ENCODE results near the gene ARHGAP30.

Gene ARHGAP30

DNA sequence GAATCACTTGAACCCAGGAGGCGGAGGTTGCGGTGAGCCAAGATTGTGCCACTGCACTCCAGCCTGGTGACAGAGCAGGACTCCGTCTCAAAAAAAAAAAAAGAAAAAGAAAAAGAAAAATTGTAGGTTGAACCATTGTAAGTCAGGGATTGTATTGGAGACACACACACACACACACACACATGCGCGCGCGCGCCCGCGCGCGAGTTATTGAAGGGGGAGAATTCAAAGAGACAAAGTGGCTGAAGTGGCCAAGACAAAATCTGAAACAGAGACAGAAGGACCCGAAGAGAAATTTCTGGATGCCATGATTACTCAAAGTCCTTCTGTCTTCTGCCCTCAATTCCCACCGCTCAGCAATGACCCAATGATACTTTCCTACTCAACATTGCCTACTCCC lies 24.8 kb upstream of the ARHGAP30 start:
- Histone ChIP-seq H3K9me3 (ENCODE audit: low read length) (no peaks in the 10 kb centered on the region), H3K79me2 (ENCODE audit: insufficient read depth, low read length) (no peaks in the 10 kb centered on the region), H4K20me1 (ENCODE audit: insufficient read depth, low read length) (no peaks in the 10 kb centered on the region), H3K4me1 (ENCODE audit: insufficient read depth, low read length, severe bottlenecking) (peaks cover 16% of the 10 kb centered on the region), H3K27ac (ENCODE audit: low read depth, low read length, poor library complexity, severe bottlenecking) (no peak overlapping the region), H3K4me3 (ENCODE audit: low read depth, low read length, poor library complexity, severe bottlenecking) (no peak overlapping the region), H3F3A (ENCODE audit: insufficient read depth, low read length) (no peaks in the 10 kb centered on the region), H3K9me2 (ENCODE audit: low read depth, low read length) (no peaks in the 10 kb centered on the region), H3K9ac (ENCODE audit: low read length) (no peak overlapping the region), H2AFZ (ENCODE audit: low read length) (no peak overlapping the region), H3K27me3 (ENCODE audit: insufficient read depth, low read length) (no peaks in the 10 kb centered on the region; the same call in 1 of the 2 replicates), H3K36me3 (ENCODE audit: insufficient read depth, low read length) (peaks cover 6% of the 10 kb centered on the region), H3K4me2 (ENCODE audit: low read length) (no peak overlapping the region)
- no peak for TF ChIP-seq EZH2 (IDR thresholded peaks at IDR 0.05; ENCODE audit: borderline replicate concordance, low read length)
- no peak for TF ChIP-seq CTCF (IDR thresholded peaks at IDR 0.05; ENCODE audit: low read length)

DNA sequence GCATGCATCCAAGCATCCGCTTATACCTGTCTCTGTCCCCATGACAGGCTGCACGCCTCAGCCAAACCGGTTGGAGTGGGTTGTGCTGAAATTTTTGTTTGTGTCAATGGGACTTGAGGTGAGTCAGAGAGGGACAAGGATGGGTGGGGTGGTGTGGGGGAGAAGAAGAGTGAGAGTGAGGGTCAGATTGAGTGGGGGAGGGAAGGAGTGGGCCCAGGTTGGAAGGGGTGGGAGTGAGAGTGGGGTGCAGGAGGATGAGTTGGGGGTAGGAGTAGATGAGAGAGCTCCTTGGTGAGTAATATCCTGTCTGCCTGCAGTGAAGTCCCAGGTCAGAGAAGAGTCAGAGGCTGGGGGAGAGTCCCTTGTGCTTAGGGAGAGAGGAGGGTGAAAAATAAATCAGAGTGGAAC lies 22.9 kb upstream of the ARHGAP30 start:
- Histone ChIP-seq H3K9me3 (ENCODE audit: low read length) (no peaks in the 10 kb centered on the region), H3K79me2 (ENCODE audit: insufficient read depth, low read length) (no peaks in the 10 kb centered on the region), H3K4me1 (ENCODE audit: insufficient read depth, low read length, severe bottlenecking) (peaks cover under 1% of the 10 kb centered on the region), H3K27me3 (ENCODE audit: insufficient read depth, low read length) (no peaks in the 10 kb centered on the region; the same call in 1 of the 2 replicates), H4K20me1 (ENCODE audit: insufficient read depth, low read length) (no peaks in the 10 kb centered on the region), H3K36me3 (ENCODE audit: insufficient read depth, low read length) (no peaks in the 10 kb centered on the region), H3K9ac (ENCODE audit: low read length) (no peak overlapping the region), H2AFZ (ENCODE audit: low read length) (no peak overlapping the region), H3K4me3 (ENCODE audit: low read depth, low read length, poor library complexity, severe bottlenecking) (no peak overlapping the region), H3K27ac (ENCODE audit: low read depth, low read length, poor library complexity, severe bottlenecking) (no peak overlapping the region), H3F3A (ENCODE audit: insufficient read depth, low read length) (no peaks in the 10 kb centered on the region), H3K4me2 (ENCODE audit: low read length) (no peak overlapping the region), H3K9me2 (ENCODE audit: low read depth, low read length) (no peaks in the 10 kb centered on the region)
- no peak for TF ChIP-seq CTCF (IDR thresholded peaks at IDR 0.05; ENCODE audit: low read length)
- TF ChIP-seq EZH2 (IDR thresholded peaks at IDR 0.05; ENCODE audit: borderline replicate concordance, low read length), result no peak

DNA sequence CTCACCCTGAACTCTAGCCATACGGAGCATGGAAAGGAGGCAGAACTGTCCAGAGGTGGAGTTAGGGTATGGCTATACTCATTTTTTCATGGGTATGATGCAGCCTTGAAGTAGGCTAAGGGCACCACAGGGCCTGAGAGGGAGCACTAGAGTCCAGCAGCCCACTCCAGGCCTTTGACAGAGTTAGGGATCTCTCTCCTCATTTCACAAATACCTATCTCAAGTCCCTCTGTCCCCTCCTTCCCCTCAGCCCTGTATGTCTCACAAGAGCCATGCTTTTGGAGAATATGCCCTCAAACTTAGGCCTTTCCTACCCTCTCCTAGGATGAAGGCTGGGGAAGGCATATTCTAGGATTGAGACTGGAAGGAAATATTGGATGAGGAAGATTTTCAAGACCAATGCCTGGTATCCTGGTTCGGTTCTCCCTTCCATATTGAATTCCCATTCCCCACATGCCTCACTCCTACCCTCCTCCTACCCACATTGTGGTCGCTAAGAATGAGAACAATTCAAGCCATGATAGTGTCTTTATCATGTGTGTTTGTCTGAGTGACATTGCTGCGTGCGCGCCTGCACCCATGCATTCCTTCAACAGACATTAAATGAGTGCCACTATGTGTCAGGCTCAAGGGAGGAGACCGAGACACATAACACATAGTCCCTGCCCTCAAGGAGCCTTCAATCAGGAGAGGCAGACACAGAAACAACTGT lies 22.3 kb upstream of the ARHGAP30 start:
- no peak overlapping the region for H3K4me3 ChIP-seq (ENCODE audit: low read depth, low read length, poor library complexity, severe bottlenecking)
- no peak overlapping the region for H3K27ac ChIP-seq (ENCODE audit: low read depth, low read length, poor library complexity, severe bottlenecking)
- no peaks in the 10 kb centered on the region for H4K20me1 ChIP-seq (ENCODE audit: insufficient read depth, low read length)
- no peaks in the 10 kb centered on the region for H3K9me2 ChIP-seq (ENCODE audit: low read depth, low read length)
- no peak overlapping the region for H2AFZ ChIP-seq (ENCODE audit: low read length)
- no peaks in the 10 kb centered on the region for H3F3A ChIP-seq (ENCODE audit: insufficient read depth, low read length)
- H3K4me2 ChIP-seq (ENCODE audit: low read length), result no peak overlapping the region
- no peaks in the 10 kb centered on the region for H3K9me3 ChIP-seq (ENCODE audit: low read length)
- H3K9ac ChIP-seq (ENCODE audit: low read length), result no peak overlapping the region
- H3K4me1 ChIP-seq (ENCODE audit: insufficient read depth, low read length, severe bottlenecking), result no peaks in the 10 kb centered on the region
- TF ChIP-seq EZH2 (IDR thresholded peaks at IDR 0.05; ENCODE audit: borderline replicate concordance, low read length) (no peak), CTCF (IDR thresholded peaks at IDR 0.05; ENCODE audit: low read length) (no peak)
- H3K27me3 ChIP-seq (ENCODE audit: insufficient read depth, low read length), result no peaks in the 10 kb centered on the region; the same call in 1 of the 2 replicates
- no peaks in the 10 kb centered on the region for H3K79me2 ChIP-seq (ENCODE audit: insufficient read depth, low read length)
- no peaks in the 10 kb centered on the region for H3K36me3 ChIP-seq (ENCODE audit: insufficient read depth, low read length)

All from OCI-LY1 (cell line).